Measurements from ENCODE around the gene MAGEB1. TPM values are rescaled to one million over a fixed set of nuclear protein-coding genes. Genes with fewer than 3 reads are reported as not detected.

Gene MAGEB1, protein sequence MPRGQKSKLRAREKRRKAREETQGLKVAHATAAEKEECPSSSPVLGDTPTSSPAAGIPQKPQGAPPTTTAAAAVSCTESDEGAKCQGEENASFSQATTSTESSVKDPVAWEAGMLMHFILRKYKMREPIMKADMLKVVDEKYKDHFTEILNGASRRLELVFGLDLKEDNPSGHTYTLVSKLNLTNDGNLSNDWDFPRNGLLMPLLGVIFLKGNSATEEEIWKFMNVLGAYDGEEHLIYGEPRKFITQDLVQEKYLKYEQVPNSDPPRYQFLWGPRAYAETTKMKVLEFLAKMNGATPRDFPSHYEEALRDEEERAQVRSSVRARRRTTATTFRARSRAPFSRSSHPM
- total RNA-seq (2014; rRNA removed; shearing (Covaris generic)) = 5.6 and 5.8 TPM in 2 replicates

DNA sequence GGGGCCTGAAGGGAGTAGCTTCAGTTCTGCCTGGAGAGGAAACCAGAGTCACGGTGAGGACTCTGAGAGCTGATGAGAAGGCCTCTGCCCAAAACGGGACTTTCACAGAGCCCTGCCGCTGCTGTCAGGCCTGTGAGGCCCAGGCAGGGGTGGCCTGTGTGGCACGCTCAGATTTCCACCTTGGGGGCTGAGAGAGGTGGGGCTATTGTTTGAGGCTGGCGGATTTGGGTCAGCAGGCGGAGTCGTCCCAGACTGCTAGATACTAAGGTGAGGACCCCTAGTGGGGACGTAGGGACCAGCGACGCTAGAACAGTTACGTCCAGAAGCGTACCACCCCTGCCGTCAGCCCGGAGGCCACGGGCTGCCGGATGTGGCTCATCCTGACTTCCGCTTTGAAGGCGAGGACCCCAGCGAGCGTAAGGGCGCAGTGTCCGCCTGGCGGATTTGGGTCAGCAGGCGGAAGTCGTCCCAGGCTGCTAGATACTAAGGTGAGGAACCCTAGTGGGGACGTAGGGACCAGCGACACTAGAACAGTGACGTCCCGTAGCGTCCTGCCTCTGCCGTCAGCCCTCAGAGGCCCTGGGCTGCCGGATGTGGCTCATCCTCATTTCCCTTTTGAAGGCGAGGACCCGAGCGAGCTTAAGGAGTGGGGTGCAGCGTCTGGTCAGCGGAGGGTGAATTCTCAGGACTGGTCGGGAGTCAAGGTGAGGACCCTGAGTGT, at the start of gene MAGEB1:
Gene MAGEB1 (plus strand): TSS at position 378 of the 721 bp plus-strand sequence. CDS start 3,348 bp downstream, outside the sequence.
- DNase-seq (ENCODE audit: low read depth) = peak; percentile 62

DNA sequence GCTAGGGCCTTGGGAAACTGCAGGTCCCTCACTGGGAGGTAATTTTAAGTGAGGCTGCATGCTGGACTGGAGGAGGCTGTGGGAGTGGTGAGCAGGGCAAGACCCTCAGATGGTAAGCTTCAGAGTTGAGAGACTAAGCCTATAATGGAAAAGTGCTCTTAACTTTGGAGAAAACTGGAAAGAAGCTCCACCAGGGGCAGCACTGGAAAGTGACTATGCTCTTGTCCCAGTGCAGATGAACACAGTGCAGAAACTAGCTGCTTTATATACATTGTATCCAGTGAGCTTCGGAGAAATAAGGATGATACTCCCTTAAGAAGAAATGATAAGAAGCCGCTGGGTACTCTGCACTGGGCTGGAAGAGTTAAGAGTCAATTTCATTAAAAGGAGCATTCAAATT, 34.8 kb upstream of the MAGEB1 start:
- DNase-seq (ENCODE audit: low read depth) = no peak

DNA sequence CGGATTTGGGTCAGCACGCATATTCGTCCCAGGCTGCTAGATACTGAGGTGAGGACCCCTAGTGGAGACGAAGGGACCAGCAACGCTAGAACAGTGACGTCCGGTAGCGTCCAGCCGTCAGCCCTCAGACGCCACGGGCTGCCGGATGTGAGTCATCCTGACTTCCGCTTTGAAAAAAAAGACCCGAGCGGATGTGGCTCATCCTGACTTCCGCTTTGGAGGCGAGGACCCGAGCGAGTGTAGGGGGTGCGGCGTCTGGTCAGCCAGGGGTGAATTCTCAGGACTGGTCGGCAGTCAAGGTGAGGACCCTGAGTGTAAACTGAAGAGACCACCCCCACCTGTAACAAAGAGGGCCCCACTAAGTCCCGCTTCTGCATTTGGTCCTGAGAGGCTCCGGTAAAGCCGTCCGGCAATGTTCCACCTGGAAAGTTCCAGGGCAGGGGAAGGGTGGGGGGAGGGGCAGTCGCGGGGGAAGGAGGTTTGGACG, 31.5 kb upstream of the MAGEB1 start, which contains the start of gene MAGEB2:
Gene MAGEB2 (plus strand): TSS at position 207 of the 487 bp plus-strand sequence. CDS start 3,018 bp downstream, outside the sequence.
- DNase-seq (ENCODE audit: low read depth) = peak; percentile 44

DNA sequence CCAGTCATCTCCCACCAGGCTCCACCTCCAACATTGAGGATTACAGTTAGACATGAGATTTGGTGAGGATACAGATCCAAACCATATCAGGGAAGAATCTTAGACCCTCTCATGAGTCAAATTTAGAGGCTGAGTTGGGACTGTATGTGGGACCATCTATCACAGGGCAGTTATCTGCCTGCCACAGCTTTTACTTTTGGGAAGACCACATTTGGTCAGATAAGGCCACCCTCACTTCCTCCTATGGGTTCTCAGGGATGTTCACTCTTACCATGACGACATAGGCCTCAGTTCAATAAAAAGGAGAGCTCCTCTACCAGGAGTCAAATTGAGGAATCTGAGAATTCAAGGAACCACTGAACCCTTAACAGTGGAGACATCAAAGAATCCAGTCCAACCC, 29.5 kb upstream of the MAGEB1 start:
- DNase-seq (ENCODE audit: low read depth) = no peak

DNA sequence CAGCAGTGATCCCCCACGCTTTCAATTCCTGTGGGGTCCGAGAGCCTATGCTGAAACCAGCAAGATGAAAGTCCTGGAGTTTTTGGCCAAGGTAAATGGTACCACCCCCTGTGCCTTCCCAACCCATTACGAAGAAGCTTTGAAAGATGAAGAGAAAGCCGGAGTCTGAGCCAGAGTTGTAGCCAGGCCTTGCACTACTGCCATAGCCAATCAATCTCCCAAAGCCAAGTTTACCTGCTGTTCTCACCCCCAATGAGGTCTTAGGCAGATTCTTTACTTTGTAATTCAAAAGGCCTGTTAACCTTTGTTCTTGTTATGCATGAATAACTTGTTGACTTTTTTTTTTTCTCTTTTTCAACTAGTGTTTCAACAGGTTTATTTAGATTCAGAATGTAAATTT, 27.6 kb upstream of the MAGEB1 start:
- no peak for DNase-seq (ENCODE audit: low read depth)

DNA sequence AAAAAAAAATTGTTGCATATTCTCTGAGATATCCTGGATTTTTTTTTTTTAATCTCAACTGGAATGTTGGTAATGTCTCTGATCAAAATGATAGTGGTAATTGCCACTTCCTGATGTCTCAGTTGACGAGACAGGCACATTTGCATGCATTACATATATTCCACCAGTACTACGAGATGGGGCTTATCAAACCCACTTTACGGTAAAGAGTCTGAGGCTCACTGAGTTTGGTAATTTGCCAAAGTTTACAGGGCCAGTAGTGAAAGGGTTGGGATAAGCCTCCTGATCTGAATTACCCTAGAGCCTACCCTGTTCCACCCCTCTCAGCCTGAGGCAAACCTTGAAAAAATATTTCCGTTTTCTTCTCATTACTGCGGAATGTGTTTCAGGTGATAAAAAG, 26.3 kb upstream of the MAGEB1 start:
- DNase-seq (ENCODE audit: low read depth) = no peak

DNA sequence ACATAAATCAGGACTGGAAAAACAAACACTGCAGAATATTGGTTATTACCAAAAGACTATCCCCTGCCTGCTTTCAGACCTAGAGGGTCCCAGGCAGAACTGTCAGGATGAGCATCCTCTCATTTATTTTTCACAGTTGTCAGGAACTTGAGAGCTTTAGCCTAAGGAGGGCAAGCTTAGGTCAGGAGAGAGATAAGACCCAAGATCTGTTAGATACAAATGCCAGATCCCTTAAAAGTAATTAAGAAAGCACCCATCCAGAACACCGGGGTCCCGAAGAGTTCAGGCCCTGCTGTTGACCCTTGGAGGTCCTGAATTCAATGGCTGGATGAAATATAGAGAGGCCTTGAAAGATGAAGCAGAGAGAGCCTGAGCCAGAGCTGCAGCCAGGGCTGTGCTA, 22.4 kb upstream of the MAGEB1 start:
- DNase-seq (ENCODE audit: low read depth) = no peak

DNA sequence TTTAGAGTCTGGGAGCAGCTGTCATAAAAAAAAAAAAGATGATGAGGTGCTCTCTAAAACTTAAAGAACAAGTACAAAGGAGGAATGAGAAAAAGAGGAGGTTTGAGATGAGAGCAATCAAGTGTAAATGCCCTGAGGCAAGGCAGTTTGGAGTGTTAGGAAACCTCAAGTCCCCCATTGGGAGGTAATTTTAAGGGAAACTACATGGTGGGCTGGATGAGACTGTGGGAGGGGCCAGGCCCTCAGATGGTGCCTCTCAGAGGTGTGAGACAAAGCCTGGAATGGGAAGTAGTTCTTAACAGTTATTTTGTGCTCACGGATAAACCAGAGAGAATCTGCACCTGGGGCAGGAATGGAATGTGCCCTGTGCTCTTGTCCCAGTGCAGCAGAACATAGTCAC, 18.4 kb upstream of the MAGEB1 start:
- no peak for DNase-seq (ENCODE audit: low read depth)

DNA sequence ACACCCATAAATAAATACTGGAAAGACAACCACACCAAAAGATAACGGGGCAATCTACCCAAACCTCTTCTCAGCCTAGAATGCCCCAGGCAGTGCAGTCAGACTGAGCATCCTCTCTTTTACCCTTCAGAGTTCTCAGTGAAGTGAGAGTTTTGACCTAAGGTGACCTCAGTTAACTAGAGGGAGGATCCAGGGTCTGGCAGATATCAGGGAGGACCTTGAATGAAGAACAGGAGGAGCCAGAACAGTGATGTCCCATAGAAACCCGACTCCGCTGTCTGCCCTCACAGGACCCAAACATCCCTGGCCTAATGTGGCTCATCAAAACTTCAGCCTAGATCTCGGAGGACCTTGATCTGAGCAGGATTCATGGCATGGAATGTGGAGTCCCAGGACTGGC, 16.6 kb upstream of the MAGEB1 start, which contains the start of gene MAGEB3:
Gene MAGEB3 (plus strand): TSS at position 263 of the 400 bp plus-strand sequence. CDS start 5,268 bp downstream, outside the sequence.
- DNase-seq (ENCODE audit: low read depth) = no peak

DNA sequence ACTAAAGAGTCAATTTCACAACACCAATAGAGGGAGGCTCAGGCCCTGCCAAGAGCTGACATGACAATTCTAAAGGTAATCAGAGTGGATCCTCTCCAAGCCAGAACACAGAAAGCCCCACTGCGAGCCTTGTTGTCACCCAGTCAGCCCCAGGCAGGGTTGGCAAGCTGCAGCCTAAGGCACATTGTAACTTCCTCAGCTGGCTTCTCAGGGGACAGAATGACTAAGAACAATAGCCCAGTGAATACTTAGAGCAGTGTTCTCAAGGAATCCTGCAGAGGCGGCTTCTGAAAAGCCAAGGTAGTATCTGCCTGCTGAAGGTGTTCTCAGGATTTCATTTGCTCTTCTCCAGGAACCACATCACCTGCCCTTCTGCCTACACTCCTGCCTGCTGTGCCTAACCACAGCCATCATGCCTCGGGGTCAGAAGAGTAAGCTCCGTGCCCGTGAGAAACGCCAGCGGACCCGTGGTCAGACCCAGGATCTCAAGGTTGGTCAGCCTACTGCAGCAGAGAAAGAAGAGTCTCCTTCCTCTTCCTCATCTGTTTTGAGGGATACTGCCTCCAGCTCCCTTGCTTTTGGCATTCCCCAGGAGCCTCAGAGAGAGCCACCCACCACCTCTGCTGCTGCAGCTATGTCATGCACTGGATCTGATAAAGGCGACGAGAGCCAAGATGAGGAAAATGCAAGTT, 5.1 kb upstream of the MAGEB1 start, which contains the start of gene MAGEB4:
Gene MAGEB4 (plus strand): TSS at position 277 of the 692 bp plus-strand sequence. CDS start 136 bp downstream, at position 413.
- DNase-seq (ENCODE audit: low read depth) = no peak

DNA sequence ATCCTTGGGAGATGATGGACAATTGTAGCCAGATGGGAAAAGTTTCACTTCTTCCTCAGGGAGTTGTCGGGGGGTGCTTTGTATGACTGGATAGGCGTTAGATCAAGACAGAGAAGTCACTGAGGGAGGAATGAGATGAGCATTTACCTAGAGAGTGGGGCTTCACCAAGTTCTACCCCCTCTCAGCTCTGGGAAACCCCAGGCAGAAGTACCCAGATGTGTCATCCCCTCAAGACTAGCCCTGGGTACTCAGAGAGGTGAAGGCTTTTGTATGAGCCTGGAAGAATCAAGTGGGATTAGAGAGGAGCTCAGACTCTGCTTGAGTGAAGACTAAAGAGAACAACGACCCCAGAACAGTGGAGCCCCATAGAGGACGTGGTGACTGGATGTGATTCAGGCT, 1.9 kb downstream of the MAGEB1 start:
- no peak for DNase-seq (ENCODE audit: low read depth)

DNA sequence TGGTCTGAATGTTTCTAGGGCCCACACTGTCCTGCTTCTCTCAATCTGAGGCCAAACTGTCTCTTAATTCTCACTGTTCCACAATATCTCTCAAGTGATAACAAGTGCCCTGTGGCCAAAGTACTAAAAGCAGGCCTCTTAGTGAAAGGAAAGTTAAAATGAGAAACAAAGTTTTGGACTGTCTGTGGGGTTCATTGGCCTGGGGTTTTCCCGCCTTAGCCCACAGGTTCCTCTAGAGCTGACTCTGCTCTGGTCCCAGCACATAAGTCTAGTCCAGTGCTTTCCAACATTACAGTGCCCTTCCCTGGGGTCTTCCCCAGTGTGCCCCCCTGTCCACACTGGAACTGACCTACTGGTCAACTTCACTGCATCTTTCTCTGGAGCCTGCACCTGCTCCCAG, 6.3 kb downstream of the MAGEB1 start:
- no peak for DNase-seq (ENCODE audit: low read depth)

DNA sequence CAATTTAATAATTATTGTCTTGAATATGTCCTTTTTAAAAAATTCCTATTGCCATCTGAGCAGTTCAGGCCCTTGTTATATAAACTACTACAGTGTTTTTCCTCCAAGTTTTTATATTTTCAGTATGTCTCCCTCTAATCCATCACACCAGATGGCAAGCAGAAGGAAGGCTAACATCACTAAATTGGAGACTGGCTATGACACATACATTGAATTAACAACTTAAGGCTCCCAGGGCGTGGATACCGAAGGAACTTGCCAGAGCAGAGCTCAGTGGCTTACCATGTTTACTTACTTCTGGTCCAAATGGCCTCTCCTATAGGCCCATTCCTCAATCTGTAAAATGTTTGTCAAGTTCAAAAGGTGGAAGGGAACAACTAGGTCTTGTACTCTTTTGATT, 13.0 kb downstream of the MAGEB1 start:
- DNase-seq (ENCODE audit: low read depth) = no peak

DNA sequence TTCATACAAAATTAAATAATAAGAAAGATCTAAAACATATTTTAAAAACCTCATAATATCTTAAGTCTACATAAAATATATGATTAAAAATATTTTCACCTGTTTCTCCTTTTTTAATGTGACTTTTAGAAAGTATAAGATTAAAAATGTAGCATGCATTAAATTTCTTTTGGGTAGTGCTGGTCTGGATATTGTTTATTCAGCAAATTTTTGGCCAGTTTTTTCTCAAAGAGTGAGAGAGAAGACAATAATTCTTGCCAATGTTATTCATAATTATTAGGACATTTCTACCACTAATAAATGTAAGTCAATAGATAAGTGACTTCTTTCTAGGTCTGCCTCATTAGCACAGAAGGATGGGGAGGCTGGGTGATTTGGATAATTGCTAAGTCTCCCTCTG, 14.1 kb downstream of the MAGEB1 start:
- DNase-seq (ENCODE audit: low read depth) = no peak

DNA sequence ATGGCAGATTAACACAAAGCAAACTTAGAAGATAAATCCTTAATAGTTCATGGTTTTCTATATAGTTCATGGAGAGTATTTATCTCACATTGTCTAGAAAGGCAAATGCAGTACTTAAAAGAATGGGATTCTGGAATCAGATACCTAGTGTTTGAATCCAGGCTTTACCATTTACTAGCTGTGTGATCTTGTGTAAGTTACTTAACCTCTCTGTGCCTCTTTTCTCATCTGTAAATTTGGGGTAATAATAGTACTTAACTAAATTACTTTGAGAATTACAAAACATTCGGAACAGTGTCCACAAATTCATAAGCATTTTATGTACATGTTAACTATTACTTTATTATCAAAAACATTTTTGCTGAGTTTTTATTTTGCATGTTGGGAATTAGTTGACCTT, 15.8 kb downstream of the MAGEB1 start:
- DNase-seq (ENCODE audit: low read depth) = no peak

DNA sequence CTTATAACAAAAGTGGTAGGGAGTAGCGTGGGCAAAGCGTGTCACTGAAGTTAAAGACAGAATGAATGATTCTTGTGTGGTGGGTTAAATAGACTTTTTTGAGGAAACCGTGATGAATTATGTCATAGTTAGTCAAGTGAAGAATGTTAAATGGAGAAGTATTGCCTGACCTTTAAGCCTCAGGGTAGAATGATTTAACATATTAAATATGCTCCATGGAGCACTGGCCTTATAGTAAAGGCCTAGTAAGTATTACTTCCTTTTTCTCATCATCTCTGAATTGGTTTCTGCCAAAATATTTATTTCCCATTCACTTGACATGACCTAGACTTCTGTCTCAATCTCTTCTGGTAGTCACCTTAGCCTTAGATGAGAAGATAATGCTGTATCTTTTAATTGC, 23.7 kb downstream of the MAGEB1 start:
- DNase-seq (ENCODE audit: low read depth) = no peak

DNA sequence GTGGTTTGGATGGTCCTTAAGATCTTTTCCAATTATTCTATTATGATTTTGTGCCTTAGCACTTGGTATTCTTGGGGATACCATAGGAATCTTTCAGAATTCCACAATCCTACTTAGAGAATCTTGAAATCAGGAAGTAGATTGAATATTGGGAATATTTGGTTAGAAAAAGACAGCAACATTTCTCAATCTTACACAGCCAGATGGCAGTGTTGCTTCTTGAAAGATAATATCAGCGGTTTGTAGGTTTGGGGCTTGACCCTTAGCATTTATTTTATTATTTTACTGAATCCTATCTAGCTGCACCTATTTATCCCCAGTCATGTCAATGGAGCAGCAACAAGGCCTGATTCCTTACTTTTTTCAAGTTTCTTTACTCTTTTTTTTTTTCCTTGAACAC, 28.6 kb downstream of the MAGEB1 start:
- DNase-seq (ENCODE audit: low read depth) = peak; percentile 34

DNA sequence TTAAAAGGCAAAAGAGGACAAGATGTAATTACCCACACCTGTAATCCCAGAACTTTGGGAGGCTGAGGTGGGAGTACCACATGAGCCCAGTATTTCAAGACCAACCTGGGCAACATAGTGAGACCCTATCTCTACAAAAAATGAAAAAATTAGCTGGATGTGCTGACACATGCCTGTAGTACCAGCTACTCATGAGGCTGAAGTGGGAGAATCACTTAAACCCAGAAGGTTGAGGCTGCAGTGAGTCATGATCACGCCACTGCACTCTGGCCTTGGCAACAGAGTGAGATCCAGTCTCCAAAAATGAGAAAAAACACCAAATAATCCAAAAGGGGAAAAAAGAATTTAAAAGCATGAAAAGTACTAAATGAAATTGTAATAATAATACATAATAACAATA, 31.4 kb downstream of the MAGEB1 start:
- peak; percentile 71 for DNase-seq (ENCODE audit: low read depth)

DNA sequence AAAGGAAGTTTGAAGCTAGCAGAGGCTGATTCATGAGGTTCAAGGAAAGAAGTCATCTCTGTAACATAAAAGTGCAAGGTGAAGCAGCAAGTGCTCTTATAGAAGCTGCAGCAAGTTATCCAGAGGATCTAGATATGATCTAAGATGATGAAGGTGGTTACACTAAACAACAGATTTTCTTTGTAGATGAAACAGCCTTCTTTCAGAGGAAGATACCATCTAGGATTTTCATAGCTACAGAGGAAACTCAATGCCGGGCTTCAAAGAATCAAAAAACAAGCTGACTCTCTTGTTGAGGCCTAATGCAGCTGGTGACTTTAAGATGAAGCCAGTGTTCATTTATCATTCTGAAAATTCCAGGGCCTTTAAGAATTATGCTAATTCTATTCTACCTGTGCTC, 33.5 kb downstream of the MAGEB1 start:
- DNase-seq (ENCODE audit: low read depth) = no peak

DNA sequence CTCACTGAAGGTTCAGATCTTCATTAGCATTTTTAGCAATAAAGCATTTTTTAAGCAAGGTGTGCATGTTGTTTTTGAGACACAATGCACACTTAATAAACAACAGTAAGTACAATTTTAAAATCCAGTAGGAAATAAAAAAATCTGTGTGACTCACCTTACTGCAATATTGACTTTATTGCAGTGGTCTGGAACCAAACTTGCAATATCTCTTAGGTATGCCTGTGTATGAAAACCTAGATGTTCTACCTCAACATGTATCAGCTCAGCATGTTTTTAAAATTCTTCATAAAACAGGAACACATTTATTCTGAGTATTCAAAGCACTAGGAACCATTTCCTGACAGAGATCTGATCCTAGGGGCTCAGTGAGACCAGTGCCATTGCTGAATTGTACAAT, 35.6 kb downstream of the MAGEB1 start:
- no peak for DNase-seq (ENCODE audit: low read depth)

DNA sequence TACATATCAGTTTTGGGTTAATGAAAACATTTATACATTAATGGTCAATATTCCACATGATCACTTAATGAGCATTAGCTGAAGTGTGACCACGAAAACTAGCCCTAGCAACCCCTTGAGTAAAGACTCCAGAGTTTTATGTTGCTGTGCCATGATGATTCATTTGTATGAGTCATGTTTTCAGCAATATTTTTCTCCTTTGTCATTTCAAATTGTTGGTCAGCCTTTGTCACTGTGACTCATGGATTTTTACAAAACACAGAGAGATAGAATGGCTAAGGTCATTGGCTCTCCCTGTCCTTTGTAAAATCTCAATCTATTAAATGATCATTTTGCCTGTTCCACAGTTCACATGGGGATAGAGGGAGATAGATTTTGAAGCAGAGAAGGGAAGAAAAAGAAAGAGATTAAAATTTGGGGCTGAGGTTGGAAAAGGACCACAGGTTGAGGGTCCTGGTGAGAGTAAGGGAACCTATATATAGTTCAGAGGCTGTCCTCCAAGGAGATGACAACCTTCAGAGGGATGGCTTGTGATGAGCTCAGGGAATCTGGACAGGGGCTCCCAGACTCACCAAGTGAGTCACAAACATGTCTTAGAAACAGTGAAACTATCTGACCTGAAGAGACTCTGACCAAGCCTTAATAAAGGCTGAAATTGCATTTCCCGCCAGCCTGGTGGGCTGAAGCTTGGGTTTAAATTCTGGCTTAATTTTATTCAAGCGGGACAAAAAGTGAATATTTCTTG, 36.7 kb downstream of the MAGEB1 start:
- peak; percentile 94 for DNase-seq (ENCODE audit: low read depth)
